ENCODE measurements around the gene ZMYM4.
"Not testable (repeated sequence)": the region's sequence is repeated elsewhere in the genome, so short reads cannot be mapped to it uniquely, and the experiment has no call there.

Gene ZMYM4

DNA sequence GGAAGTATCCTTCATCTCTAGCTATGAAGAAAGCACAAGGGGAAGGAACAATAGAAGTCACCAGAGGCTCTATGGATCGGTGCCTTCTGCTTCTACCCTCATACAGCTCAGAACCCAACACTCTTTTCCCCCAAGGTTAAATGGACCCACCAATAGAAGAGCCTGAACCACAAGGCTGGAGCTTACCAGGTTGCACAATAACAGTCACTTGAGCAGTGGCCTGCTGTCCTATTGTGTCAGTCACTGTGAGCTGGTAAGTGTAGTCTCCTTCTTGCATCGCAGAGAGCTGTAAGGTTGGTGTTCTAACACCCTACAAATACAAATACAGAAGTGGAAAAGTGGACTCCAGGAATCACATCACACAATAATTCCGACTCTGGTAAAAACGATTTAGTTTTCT is 185.7 kb downstream of the ZMYM4 start:
- no peak for DNase-seq (ENCODE audit: low read depth in 2 of 2)

DNA sequence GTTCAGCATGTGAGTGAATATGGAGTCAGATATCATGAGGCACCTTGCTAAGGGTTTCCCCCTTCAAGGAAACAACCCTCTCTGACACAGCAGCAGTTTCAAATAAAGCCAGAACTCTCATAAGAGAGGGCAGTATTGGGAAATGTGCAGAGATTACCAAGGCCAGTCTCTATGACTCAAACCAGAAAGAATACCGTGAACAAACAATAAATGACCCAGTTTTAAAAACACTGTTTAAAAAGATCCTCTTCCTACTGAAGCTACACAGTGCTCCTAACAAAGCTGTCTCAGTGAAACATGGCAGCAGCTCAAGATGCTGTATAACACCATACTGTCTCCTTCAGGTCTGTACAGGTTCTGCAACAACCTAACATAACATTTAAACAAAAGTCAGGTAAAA is 186.1 kb downstream of the ZMYM4 start:
- no peak for DNase-seq (ENCODE audit: low read depth in 2 of 2)

DNA sequence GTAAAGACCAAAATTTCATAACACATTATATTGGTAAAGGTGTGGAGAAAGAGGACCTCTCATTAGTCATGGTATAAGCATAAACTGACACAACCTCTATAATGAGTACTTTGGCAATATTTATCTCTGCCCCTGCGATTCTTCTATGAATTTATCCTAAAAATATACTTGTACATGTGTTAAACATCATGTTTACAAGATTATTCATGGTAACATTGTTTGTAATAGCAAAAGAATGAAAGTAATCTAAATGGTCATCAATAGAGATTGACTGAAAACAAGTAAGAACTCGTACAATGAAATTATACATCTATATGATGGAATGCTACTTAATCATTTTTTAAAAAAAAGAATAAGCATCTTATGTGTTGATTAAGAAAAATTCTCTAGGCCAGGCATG is 192.3 kb downstream of the ZMYM4 start:
- DNase-seq (ENCODE audit: low read depth in 2 of 2), result no peak

DNA sequence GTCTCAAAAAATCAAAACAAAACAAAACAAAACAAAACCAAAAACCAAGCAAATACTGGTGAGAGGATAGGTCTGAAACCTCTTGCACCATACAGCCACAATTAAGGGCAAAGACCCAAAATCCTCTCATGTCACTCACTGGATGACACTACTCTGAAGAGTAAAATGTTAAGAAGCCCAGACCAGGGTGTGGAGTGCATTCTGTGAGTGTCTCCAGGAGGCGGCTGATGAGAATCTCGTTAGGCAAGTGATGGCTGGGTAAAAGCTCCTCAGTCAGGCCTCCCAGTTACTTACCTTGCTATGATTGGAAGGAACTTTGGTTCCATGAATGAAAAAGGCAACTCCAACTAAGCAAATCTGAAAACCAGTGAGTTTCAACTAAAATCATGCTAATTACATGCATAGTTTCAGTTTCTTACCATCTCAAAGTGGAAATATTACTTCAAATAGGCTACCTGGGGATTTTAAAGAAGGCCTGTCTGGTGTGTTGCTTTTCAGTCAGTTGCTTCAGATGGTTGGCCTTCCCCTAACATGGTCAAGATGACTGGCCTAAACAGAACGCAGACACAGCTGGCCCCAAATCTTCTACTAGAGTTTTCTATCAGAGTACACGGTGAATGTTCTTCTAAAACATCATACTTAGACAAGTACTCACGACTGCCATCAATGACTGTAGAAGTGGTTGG is 193.6 kb downstream of the ZMYM4 start:
- DNase-seq (ENCODE audit: low read depth in 2 of 2), result no peak

DNA sequence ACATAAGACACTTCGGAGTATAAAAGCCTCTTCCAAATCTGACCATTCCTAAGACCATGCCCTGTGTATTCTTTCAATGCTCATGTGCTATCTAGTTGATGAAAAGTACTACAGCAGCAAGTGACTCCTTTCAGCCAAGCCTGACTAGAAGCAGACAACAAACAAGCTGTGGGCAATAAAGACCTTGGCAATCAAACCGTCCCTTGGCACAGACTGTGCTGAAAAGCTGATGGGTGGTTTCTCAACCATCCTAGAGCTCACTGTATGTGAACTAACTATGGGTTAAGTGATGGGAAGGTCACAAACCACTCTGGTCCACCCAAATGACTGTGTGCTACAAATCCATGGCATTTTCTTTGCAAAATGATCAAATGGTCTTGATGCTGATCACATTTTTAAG is 194.7 kb downstream of the ZMYM4 start:
- no peak for DNase-seq (ENCODE audit: low read depth in 2 of 2)

DNA sequence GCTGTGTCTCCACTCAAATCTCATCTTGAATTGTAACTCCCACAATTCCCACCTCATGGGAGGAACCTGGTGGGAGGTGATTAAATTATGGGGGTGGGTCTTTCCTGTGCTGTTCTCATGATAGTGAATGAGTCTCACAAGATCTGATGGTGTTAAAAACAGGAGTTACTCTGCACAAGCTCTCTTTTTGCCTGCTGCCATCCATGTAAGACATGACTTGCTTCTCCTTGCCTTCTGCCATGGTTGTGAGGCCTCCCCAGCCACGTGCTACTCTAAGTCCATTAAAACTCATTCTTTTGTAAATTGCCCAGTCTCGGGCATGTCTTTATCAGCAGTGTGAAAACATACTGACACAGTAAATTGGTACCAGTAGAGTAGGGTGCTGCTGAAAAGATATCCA is 195.2 kb downstream of the ZMYM4 start:
- not testable (repeated sequence) for DNase-seq (ENCODE audit: low read depth in 2 of 2)

DNA sequence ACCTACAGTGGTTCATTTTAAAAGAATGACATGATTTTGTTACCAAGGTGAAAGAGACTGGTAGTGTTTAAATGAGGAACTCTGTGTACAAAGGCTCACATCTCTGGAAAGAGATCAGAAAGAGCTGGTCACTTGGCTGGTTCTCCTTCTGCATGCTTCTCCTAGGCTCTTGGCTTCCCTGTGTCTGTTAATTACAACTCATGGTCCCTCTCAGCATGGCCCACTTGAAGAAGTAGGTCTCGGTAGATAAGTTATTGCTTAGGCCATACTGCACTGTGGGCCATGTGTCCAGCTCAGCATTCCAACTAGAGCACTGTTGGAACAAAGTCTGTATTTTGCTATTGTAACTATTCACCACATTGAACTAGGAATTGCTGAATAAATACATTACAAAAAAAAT is 197.6 kb downstream of the ZMYM4 start:
- DNase-seq (ENCODE audit: low read depth in 2 of 2), result no peak

DNA sequence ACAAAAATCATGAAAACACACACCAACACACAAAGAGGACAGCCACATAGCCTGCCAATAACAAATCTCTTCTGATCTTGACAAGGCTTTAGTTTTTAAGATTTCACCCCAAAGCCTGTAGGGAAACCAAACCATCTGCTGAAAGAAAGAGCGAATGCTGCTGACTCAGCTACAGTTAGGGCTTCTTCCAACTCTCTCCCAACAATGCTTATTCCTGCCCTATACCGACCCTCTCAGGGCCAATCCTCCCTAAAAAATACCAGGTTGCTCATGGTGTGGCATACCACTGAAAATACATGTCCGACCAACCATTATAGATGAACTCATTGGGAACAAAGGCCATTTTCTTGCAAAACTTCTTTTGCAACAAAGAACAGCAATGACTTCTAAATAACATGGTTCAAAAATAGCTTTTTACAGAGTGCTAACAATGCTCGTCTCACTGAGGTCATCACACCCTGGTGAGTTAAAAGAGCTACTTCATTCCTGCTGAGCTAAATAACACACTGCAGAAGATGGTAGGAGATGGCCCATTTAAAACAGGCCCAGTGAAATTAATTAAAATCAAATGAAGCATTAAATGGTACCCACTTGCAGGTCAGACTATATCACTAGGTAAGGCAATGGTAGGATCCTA is 202.6 kb downstream of the ZMYM4 start:
- DNase-seq (ENCODE audit: low read depth in 2 of 2), result no peak

Data from stimulated activated CD8-positive, alpha-beta memory T cell treated with anti-CD3 and anti-CD28 coated beads, Interleukin-7, amount 100 ng/mL, for 1 hour (primary cell).